ENCODE results near the gene HFE.

The HFE gene

DNA sequence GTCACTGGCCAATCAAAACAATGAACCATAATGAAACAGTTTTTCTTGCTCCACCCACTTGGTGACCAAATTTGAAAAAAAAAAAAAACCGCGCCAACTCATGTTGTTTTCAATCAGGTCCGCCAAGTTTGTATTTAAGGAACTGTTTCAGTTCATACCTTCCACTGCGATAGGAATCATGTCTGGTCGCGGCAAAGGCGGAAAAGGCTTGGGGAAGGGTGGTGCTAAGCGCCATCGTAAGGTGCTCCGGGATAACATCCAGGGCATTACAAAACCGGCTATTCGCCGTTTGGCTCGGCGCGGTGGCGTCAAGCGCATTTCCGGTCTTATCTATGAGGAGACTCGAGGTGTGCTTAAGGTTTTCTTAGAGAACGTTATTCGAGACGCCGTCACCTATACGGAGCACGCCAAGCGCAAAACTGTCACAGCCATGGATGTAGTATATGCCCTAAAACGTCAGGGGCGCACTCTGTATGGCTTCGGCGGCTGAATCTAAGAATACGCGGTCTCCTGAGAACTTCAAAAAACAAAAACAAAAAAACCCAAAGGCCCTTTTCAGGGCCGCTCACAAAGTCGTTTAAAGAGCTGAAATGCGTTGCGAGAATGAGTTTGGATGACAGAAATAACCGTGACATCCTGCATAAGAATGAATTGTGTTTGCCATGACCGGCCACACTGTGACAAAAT lies 16.7 kb downstream of the HFE start:
- Histone ChIP-seq H3K4me1 (ENCODE audit: control insufficient read depth, low read depth, low read length) (no peaks in the 10 kb centered on the region), H2AK5ac (ENCODE audit: low read length) (no peak overlapping the region), H3K4me2 (ENCODE audit: low read length) (peak overlapping the region; percentile 40), H2BK120ac (ENCODE audit: low read depth, low read length) (no peak overlapping the region), H3K27me3 (ENCODE audit: insufficient read depth, low read length, poor library complexity) (no peaks in the 10 kb centered on the region), H3K79me2 (ENCODE audit: control insufficient read depth, insufficient read depth, low read length) (no peaks in the 10 kb centered on the region), H3K18ac (ENCODE audit: low read length) (peak overlapping the region; percentile 92), H2BK5ac (ENCODE audit: low read length) (peak overlapping the region; percentile 30), H3K79me1 (ENCODE audit: low read length) (no peaks in the 10 kb centered on the region), H3K4ac (ENCODE audit: low read depth, low read length) (peak overlapping the region; percentile 27), H3K27ac (ENCODE audit: low read depth, low read length) (peak overlapping the region; percentile 88), H4K5ac (ENCODE audit: low read length) (no peak overlapping the region), H3K36me3 (ENCODE audit: control insufficient read depth, insufficient read depth, low read length) (no peaks in the 10 kb centered on the region), H4K8ac (ENCODE audit: low read depth, low read length) (no peak overlapping the region), H2BK15ac (replicated peaks; ENCODE audit: low read depth) (no peak overlapping the region), H3K9ac (ENCODE audit: low read length) (peak overlapping the region; percentile 87), H3K23ac (ENCODE audit: low read length) (no peak overlapping the region), H3K4me3 (ENCODE audit: low read length) (peak overlapping the region; percentile 58), H3K56ac (ENCODE audit: low read length) (peak overlapping the region; percentile 87)
- DNase-seq = peak; percentile 97
- no CpG with 5 or more reads among the region's 39 CpGs for WGBS (ENCODE audit: extremely low coverage, insufficient coverage, low lambda C conversion rate)

DNA sequence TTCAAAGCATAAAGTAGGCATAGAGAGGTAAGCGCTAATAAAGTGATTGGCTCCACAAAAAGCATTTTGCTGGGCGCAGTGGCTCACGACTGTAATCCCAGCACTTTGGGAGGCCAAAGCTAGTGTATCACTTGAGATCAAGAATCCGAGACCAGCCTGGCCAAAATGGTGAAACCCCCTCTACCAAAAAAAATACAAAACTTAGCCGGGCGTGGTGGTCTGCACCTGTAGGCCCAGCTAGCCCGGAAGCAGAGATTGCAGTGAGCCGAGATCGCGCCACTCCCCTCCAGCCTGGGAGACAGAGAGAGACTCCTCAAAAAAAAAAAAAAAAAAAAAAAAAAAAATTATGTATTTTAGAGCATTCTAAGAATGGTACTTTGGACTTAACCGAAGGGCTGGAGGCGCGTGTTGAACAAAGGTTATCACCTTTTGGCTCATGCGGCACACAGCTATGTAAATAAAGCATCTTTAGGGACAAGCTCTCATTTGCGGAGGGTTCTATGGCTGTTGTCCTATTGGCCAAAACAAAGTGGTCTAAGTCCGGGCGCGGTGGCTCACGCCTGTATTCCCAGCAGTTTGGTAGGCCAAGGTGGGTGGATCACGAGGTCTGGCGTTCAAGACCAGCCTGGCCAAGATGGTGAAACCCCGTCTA lies 17.4 kb downstream of the HFE start:
- no CpG with 5 or more reads among the region's 22 CpGs for WGBS (ENCODE audit: extremely low coverage, insufficient coverage, low lambda C conversion rate)
- Histone ChIP-seq H3K27ac (ENCODE audit: low read depth, low read length) (peak overlapping the region; percentile 88), H2AK5ac (ENCODE audit: low read length) (no peak overlapping the region), H3K4me1 (ENCODE audit: control insufficient read depth, low read depth, low read length) (no peaks in the 10 kb centered on the region), H3K79me2 (ENCODE audit: control insufficient read depth, insufficient read depth, low read length) (no peaks in the 10 kb centered on the region), H3K36me3 (ENCODE audit: control insufficient read depth, insufficient read depth, low read length) (no peaks in the 10 kb centered on the region), H3K9ac (ENCODE audit: low read length) (peak overlapping the region; percentile 87), H3K79me1 (ENCODE audit: low read length) (no peaks in the 10 kb centered on the region), H4K5ac (ENCODE audit: low read length) (no peak overlapping the region), H3K23ac (ENCODE audit: low read length) (no peak overlapping the region), H2BK15ac (replicated peaks; ENCODE audit: low read depth) (no peak overlapping the region), H3K27me3 (ENCODE audit: insufficient read depth, low read length, poor library complexity) (no peaks in the 10 kb centered on the region), H2BK5ac (ENCODE audit: low read length) (peak overlapping the region; percentile 30), H3K4ac (ENCODE audit: low read depth, low read length) (peak overlapping the region; percentile 27), H3K56ac (ENCODE audit: low read length) (peak overlapping the region; percentile 87), H3K18ac (ENCODE audit: low read length) (peak overlapping the region; percentile 92), H2BK120ac (ENCODE audit: low read depth, low read length) (no peak overlapping the region), H4K8ac (ENCODE audit: low read depth, low read length) (no peak overlapping the region), H3K4me3 (ENCODE audit: low read length) (peak overlapping the region; percentile 58), H3K4me2 (ENCODE audit: low read length) (peak overlapping the region; percentile 40)
- DNase-seq = peak; percentile 22

DNA sequence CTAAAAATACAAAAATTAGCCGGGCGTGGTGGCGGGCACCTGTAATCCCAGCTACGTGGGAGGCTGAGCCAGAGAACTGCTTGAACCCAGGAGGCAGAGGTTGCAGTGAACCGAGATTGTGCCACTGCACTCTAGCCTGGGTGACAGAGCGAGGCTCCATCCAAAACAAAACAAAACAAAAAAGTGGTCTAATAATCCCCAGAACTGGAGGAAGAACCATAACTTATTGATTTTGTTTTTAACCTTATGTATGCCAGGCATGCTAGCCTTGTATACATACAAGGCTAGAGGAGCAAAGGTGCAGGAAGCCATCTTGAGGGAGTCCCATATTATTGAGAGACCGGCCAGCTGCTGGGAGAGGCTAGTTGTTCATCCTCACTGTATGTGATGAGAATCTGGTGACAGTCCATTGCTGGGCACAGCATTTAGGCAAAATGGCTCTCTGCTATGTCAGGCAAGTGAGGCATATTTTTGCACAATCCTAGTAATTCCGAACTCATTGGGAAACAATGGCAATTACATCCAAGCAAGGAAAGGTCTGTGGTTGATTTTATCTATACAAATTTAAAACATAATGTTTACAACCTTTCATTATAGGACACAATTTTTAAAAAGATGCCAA lies 18.0 kb downstream of the HFE start:
- no peaks in the 10 kb centered on the region for H3K36me3 ChIP-seq (ENCODE audit: control insufficient read depth, insufficient read depth, low read length)
- no peaks in the 10 kb centered on the region for H3K79me1 ChIP-seq (ENCODE audit: low read length)
- H3K56ac ChIP-seq (ENCODE audit: low read length) = no peak overlapping the region
- H3K9ac ChIP-seq (ENCODE audit: low read length) = no peak overlapping the region
- H3K18ac ChIP-seq (ENCODE audit: low read length) = no peak overlapping the region
- no peak overlapping the region for H2AK5ac ChIP-seq (ENCODE audit: low read length)
- no peak overlapping the region for H4K5ac ChIP-seq (ENCODE audit: low read length)
- H3K4me1 ChIP-seq (ENCODE audit: control insufficient read depth, low read depth, low read length) = no peaks in the 10 kb centered on the region
- no CpG with 5 or more reads among the region's 8 CpGs for WGBS (ENCODE audit: extremely low coverage, insufficient coverage, low lambda C conversion rate)
- no peaks in the 10 kb centered on the region for H3K27me3 ChIP-seq (ENCODE audit: insufficient read depth, low read length, poor library complexity)
- no peak overlapping the region for H3K27ac ChIP-seq (ENCODE audit: low read depth, low read length)
- no peak overlapping the region for H2BK5ac ChIP-seq (ENCODE audit: low read length)
- H3K4me2 ChIP-seq (ENCODE audit: low read length) = no peak overlapping the region
- no peak overlapping the region for H3K4ac ChIP-seq (ENCODE audit: low read depth, low read length)
- H4K8ac ChIP-seq (ENCODE audit: low read depth, low read length) = no peak overlapping the region
- H2BK120ac ChIP-seq (ENCODE audit: low read depth, low read length) = no peak overlapping the region
- no peak for DNase-seq
- no peak overlapping the region for H3K23ac ChIP-seq (ENCODE audit: low read length)
- H3K79me2 ChIP-seq (ENCODE audit: control insufficient read depth, insufficient read depth, low read length) = no peaks in the 10 kb centered on the region
- no peak overlapping the region for H2BK15ac ChIP-seq (replicated peaks; ENCODE audit: low read depth)
- H3K4me3 ChIP-seq (ENCODE audit: low read length) = no peak overlapping the region

DNA sequence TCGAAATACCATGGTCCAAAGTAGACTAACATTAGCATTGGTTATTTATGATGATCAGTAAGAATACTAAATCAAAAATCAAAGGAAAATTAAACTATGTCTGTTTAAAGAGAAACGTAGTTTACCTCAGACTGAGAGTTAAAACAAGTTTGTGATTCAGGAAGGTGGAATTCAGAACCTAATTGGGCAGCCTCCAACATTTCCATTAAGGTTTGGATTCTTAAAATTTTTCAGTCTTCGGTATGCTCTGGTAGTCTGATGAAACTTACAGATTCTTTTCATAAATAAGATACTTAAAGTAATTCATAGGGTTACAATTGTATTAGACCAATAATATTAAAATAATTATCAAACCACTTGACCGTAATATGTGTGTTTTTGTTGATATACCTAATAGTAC lies 18.6 kb downstream of the HFE start:
- no peak overlapping the region for H2BK15ac ChIP-seq (replicated peaks; ENCODE audit: low read depth)
- no peak overlapping the region for H4K5ac ChIP-seq (ENCODE audit: low read length)
- H3K23ac ChIP-seq (ENCODE audit: low read length) = no peak overlapping the region
- H3K79me1 ChIP-seq (ENCODE audit: low read length) = no peaks in the 10 kb centered on the region
- H3K56ac ChIP-seq (ENCODE audit: low read length) = no peak overlapping the region
- H2BK120ac ChIP-seq (ENCODE audit: low read depth, low read length) = no peak overlapping the region
- H2BK5ac ChIP-seq (ENCODE audit: low read length) = no peak overlapping the region
- no peak overlapping the region for H3K4ac ChIP-seq (ENCODE audit: low read depth, low read length)
- H4K8ac ChIP-seq (ENCODE audit: low read depth, low read length) = no peak overlapping the region
- no peaks in the 10 kb centered on the region for H3K4me1 ChIP-seq (ENCODE audit: control insufficient read depth, low read depth, low read length)
- DNase-seq = no peak
- H3K9ac ChIP-seq (ENCODE audit: low read length) = no peak overlapping the region
- H3K4me3 ChIP-seq (ENCODE audit: low read length) = no peak overlapping the region
- no peak overlapping the region for H3K4me2 ChIP-seq (ENCODE audit: low read length)
- no peaks in the 10 kb centered on the region for H3K79me2 ChIP-seq (ENCODE audit: control insufficient read depth, insufficient read depth, low read length)
- no peak overlapping the region for H3K18ac ChIP-seq (ENCODE audit: low read length)
- H2AK5ac ChIP-seq (ENCODE audit: low read length) = no peak overlapping the region
- H3K27me3 ChIP-seq (ENCODE audit: insufficient read depth, low read length, poor library complexity) = no peaks in the 10 kb centered on the region
- no CpG with 5 or more reads among the region's 4 CpGs for WGBS (ENCODE audit: extremely low coverage, insufficient coverage, low lambda C conversion rate)
- H3K27ac ChIP-seq (ENCODE audit: low read depth, low read length) = no peak overlapping the region
- H3K36me3 ChIP-seq (ENCODE audit: control insufficient read depth, insufficient read depth, low read length) = no peaks in the 10 kb centered on the region

- Histone ChIP-seq H2BK120ac (ENCODE audit: low read depth, low read length) (no peak overlapping the region), H4K5ac (ENCODE audit: low read length) (no peak overlapping the region), H3K27me3 (ENCODE audit: insufficient read depth, low read length, poor library complexity) (no peaks in the 10 kb centered on the region), H2BK15ac (replicated peaks; ENCODE audit: low read depth) (no peak overlapping the region), H3K4me1 (ENCODE audit: control insufficient read depth, low read depth, low read length) (no peaks in the 10 kb centered on the region), H3K9ac (ENCODE audit: low read length) (no peak overlapping the region), H3K27ac (ENCODE audit: low read depth, low read length) (no peak overlapping the region), H3K79me1 (ENCODE audit: low read length) (no peaks in the 10 kb centered on the region), H2BK5ac (ENCODE audit: low read length) (no peak overlapping the region), H3K56ac (ENCODE audit: low read length) (no peak overlapping the region), H3K4me3 (ENCODE audit: low read length) (no peak overlapping the region), H4K8ac (ENCODE audit: low read depth, low read length) (no peak overlapping the region), H3K79me2 (ENCODE audit: control insufficient read depth, insufficient read depth, low read length) (no peaks in the 10 kb centered on the region), H3K18ac (ENCODE audit: low read length) (no peak overlapping the region), H3K4me2 (ENCODE audit: low read length) (no peak overlapping the region), H3K4ac (ENCODE audit: low read depth, low read length) (no peak overlapping the region), H2AK5ac (ENCODE audit: low read length) (no peak overlapping the region), H3K36me3 (ENCODE audit: control insufficient read depth, insufficient read depth, low read length) (no peaks in the 10 kb centered on the region), H3K23ac (ENCODE audit: low read length) (no peak overlapping the region)
- DNase-seq = no peak
- no CpG with 5 or more reads among the region's 18 CpGs for WGBS (ENCODE audit: extremely low coverage, insufficient coverage, low lambda C conversion rate)
Measured at GRCh38 chr6:26107935-26108334, 20.7 kb downstream of the HFE start.

All from mesendoderm (in vitro differentiated cells).